Measurements from ENCODE around the gene EVPLL. TPM values are rescaled to one million over a fixed set of nuclear protein-coding genes. Genes with fewer than 3 reads are reported as not detected.

Gene EVPLL
- total RNA-seq, 1 experiment from 2014 or later: 0.61 TPM

DNA sequence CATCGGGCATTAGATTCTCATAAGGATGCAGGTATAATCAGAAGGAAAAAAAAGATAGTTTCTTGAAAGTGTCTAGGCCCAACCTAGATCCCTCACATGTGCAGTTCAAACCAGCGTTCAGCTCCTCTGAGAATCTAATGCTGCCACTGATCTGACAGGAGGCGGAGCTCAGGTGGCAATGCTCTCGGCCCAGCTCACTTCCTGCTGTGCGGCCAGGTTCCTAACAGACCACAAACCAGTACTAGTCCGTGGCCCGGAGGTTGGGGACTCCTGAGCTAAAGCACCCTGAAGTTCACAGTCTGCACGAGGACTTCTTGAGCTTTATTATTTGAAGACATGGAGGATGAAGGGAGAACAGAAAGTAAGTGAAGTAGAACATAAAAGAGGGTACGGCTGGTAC, 45.7 kb upstream of the EVPLL start:
- peaks cover 0 to 2% of the 10 kb centered on the region in 2 experiments; a peak in 2 of 5 replicates for H3K9me3 Mint-ChIP-seq
- WGBS (ENCODE audit: extremely low coverage, insufficient read length, low lambda C conversion rate): no CpG with 5 or more reads among the region's 9 CpGs
- peaks cover 46 to 86% (median 64%) of the 10 kb centered on the region in 3 experiments for H3K36me3 Mint-ChIP-seq (ENCODE audit: insufficient read depth in 1 of 3, low read depth in 3 of 3)
- H3K9ac ChIP-seq (ENCODE audit: extremely low read depth, insufficient read length, low read length): no peak overlapping the region
- no peaks in the 10 kb centered on the region for H3K27me3 ChIP-seq (ENCODE audit: insufficient read depth, low read length)
- H3K79me1 ChIP-seq (ENCODE audit: insufficient read depth, low read depth, low read length, poor library complexity, severe bottlenecking): no peaks in the 10 kb centered on the region
- no peak overlapping the region for H3T11ph ChIP-seq (ENCODE audit: low read length)
- H4K5ac ChIP-seq (ENCODE audit: insufficient read length, low read depth, low read length): no peak overlapping the region
- TF ChIP-seq, protein P1, sequence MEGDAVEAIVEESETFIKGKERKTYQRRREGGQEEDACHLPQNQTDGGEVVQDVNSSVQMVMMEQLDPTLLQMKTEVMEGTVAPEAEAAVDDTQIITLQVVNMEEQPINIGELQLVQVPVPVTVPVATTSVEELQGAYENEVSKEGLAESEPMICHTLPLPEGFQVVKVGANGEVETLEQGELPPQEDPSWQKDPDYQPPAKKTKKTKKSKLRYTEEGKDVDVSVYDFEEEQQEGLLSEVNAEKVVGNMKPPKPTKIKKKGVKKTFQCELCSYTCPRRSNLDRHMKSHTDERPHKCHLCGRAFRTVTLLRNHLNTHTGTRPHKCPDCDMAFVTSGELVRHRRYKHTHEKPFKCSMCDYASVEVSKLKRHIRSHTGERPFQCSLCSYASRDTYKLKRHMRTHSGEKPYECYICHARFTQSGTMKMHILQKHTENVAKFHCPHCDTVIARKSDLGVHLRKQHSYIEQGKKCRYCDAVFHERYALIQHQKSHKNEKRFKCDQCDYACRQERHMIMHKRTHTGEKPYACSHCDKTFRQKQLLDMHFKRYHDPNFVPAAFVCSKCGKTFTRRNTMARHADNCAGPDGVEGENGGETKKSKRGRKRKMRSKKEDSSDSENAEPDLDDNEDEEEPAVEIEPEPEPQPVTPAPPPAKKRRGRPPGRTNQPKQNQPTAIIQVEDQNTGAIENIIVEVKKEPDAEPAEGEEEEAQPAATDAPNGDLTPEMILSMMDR (conservative IDR thresholded peaks at IDR 0.05): no peak
- H4K20me1 ChIP-seq (ENCODE audit: control insufficient read depth, insufficient read depth, insufficient read length): no peaks in the 10 kb centered on the region
- H3K56ac ChIP-seq (ENCODE audit: insufficient read length, low read depth, low read length): no peak overlapping the region
- no peak overlapping the region for H2BK120ac ChIP-seq (ENCODE audit: low read depth, low read length, poor library complexity, severe bottlenecking)
- H3K27ac ChIP-seq (ENCODE audit: insufficient read length, low read depth, low read length): no peak overlapping the region
- no peak overlapping the region for H3K4me3 Mint-ChIP-seq
- no peak overlapping the region for H4K8ac ChIP-seq (replicated peaks; ENCODE audit: insufficient read length, low read depth, low read length)
- H2AK5ac ChIP-seq (ENCODE audit: insufficient read length, low read length): no peak overlapping the region
- H2BK20ac ChIP-seq (ENCODE audit: low read depth, low read length, poor library complexity, severe bottlenecking): no peak overlapping the region
- H3K4me2 ChIP-seq (ENCODE audit: insufficient read depth, insufficient read length, low read length): no peak overlapping the region
- peaks cover 1% of the 10 kb centered on the region; the same call in 1 of the 2 replicates for H3K27me3 Mint-ChIP-seq (ENCODE audit: low read depth)
- no peaks in the 10 kb centered on the region for H3K4me1 ChIP-seq (ENCODE audit: insufficient read depth, low read length)
- H2BK12ac ChIP-seq (ENCODE audit: insufficient read length, low read depth, low read length): no peak overlapping the region
- no peaks in the 10 kb centered on the region for H3K4me1 Mint-ChIP-seq
- H3K14ac ChIP-seq (ENCODE audit: insufficient read depth, low read length): no peak overlapping the region
- H3K27ac Mint-ChIP-seq: no peak overlapping the region
- no peaks in the 10 kb centered on the region for H3K9me3 ChIP-seq (ENCODE audit: control insufficient read depth, low read depth, low read length)
- H4K91ac ChIP-seq (ENCODE audit: insufficient read length, low read depth, low read length): no peak overlapping the region
- H3K23ac ChIP-seq (ENCODE audit: insufficient read length, low read depth, low read length): no peak overlapping the region
- DNase-seq: no peak
- no peaks in the 10 kb centered on the region for H3K79me2 ChIP-seq (ENCODE audit: insufficient read depth, low read length)
- no peak overlapping the region for H2AFZ ChIP-seq (ENCODE audit: low read length)
- H2BK5ac ChIP-seq (ENCODE audit: insufficient read length, low read length): no peak overlapping the region
- H3K4ac ChIP-seq (ENCODE audit: low read depth, low read length): no peak overlapping the region
- no peaks in the 10 kb centered on the region for H3K23me2 ChIP-seq (ENCODE audit: insufficient read length, low read depth, low read length, poor library complexity, severe bottlenecking)
- no peak overlapping the region for H3K18ac ChIP-seq (ENCODE audit: insufficient read length, low read depth, low read length)
- no peak overlapping the region for H2BK15ac ChIP-seq (ENCODE audit: low read depth, low read length)

All from H9 (cell line).